Sigmoid colon (tissue), 4 donors: Measurements from ENCODE around the gene GHRHR.

Experiments
- CTCF ChIP-seq, 4 experiments: fragments of 450-650 bp in 3 of 4; fragments of 200-600 bp in 1 of 4; IDR thresholded peaks; one replicate each; pipeline ENCODE4 v1.5.1; 2016 to 2019; ENCODE audit warnings: antibody characterized with exemption in 4 of 4, mild to moderate bottlenecking in 3 of 4, moderate library complexity in 2 of 4
- EP300 ChIP-seq, 4 donors: sonication (generic); formaldehyde crosslinking; IDR thresholded peaks; one replicate each; pipeline ENCODE4 v1.6.1; 2017; ENCODE audit warnings: antibody characterized with exemption in 4 of 4
- POLR2A ChIP-seq, 2 donors: fragments of 450-650 bp; IDR thresholded peaks; one replicate each; pipeline ENCODE4 v1.6.1; 2016; ENCODE audit warnings: antibody characterized with exemption in 2 of 2, mild to moderate bottlenecking in 2 of 2, moderate library complexity in 2 of 2

DNA sequence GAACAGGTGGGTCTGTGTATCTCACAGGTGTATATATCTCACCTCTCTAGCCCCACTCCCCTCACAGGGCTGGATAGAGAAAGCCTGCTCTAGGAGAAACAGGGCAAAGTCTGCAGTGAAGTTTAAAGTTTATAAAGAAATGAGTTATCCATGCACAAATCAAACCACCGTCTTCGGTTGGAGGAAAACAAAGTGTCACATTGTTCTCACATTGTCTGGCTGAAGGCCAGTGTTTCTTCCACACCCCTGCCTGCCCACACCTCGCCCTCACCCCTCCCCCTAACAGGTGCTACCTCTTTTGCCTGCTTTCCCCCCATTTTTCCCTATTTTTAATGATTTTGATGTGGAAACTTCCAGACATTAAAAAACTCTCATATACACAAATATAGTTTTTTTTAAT is 26.3 kb upstream of the GHRHR start:
- no peak for TF ChIP-seq POLR2A (IDR thresholded peaks at IDR 0.05)
- TF ChIP-seq CTCF (IDR thresholded peaks at IDR 0.05): no peak
- TF ChIP-seq EP300 (IDR thresholded peaks at IDR 0.05): no peak
